Colonic mucosa (tissue), 4 donors: ENCODE results near the gene FBF1. TPM values are rescaled to one million over a fixed set of nuclear protein-coding genes. Genes with fewer than 3 reads are reported as not detected.

Experiments used
- DNase-seq: peaks from one replicate; pipeline ENCODE4 v3.0.0-alpha.2; 2020
- H3K27ac ChIP-seq: fragments of 200-600 bp; one replicate; pipeline ENCODE4 v1.8.0; 2021
- H3K27me3 ChIP-seq: fragments of 200-600 bp; one replicate; pipeline ENCODE4 v1.8.0; 2021
- H3K36me3 ChIP-seq: fragments of 200-600 bp; one replicate; pipeline ENCODE4 v1.8.0; 2021
- H3K4me1 ChIP-seq: fragments of 200-600 bp; one replicate; pipeline ENCODE4 v1.8.0; 2021; ENCODE audit warnings: mild to moderate bottlenecking
- H3K4me3 ChIP-seq: fragments of 200-600 bp; one replicate; pipeline ENCODE4 v1.8.0; 2021
- H3K9ac ChIP-seq, 2 donors: one replicate each; pipeline ENCODE4 v1.7.0; 2013; ENCODE audit warnings: control low read depth in 2 of 2, low read depth in 2 of 2, low read length in 2 of 2
- H3K9me3 ChIP-seq: fragments of 200-600 bp; one replicate; pipeline ENCODE4 v1.8.0; 2021
- intact Hi-C: fragments of 100-400 bp; cut with DNase I; formaldehyde crosslinking; loops from one replicate; pipeline ENCODE4 v1.14.1; 2022
- total RNA-seq, 2 donors: library from RNA; stranded (reverse); fragmentation: NEBNext Ultra II Directional in 1 of 2; extraction: Animal tissue kit (Norgen Biotek cat#: 25700) in 1 of 2; gene quantifications; one replicate each; pipeline ENCODE4 v1.2.1, GENCODE V29; 2021
- TF ChIP-seq, protein P1 (sequence below): fragments of 200-600 bp; IDR thresholded peaks from one replicate; pipeline ENCODE4 v1.8.0; 2022; ENCODE audit warnings: antibody characterized with exemption, mild to moderate bottlenecking
- donor health status: healthy.
- donor health status: DM: no; HTN: no; CAD: no.
- donor health status: DM: no; HTN: no; CAD: no.

FBF1 gene
- total RNA-seq, 2 donors from 2014 or later, result 3.2 to 21.5 TPM

DNA sequence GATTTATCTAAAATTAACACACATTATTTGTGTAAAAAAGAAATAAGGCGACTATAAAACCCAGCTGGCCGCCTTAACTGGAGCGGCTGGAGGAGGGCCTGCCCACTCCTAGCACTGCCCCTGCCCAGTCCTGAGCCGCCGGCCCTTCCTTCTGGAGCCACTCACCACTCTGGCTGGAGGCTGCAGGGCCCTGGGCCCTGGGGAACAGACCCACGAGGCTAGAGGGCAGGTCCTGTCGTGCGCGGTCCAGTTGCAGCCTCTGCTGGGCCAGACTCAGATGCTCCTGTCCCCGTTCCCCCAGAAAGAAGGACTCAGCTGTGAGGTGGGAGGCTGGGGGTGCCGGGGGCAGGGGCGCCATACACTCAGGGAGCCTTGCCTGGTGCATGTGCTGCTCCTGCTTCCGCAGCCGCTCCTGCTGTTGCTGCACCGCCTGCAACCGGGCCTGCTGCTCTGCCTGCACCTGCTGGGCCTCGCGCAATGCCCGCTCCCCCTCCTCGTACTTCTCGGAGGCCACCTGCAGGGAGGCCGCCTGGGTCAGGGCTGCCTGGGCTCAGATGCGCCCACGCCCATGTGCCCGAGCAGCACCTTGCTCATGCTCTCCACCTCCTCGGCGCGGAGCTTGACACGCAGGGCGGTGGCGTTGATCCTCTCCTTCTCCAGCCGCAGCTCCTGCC lies 27.2 kb downstream of the FBF1 start:
- DNase-seq, result no peak

DNA sequence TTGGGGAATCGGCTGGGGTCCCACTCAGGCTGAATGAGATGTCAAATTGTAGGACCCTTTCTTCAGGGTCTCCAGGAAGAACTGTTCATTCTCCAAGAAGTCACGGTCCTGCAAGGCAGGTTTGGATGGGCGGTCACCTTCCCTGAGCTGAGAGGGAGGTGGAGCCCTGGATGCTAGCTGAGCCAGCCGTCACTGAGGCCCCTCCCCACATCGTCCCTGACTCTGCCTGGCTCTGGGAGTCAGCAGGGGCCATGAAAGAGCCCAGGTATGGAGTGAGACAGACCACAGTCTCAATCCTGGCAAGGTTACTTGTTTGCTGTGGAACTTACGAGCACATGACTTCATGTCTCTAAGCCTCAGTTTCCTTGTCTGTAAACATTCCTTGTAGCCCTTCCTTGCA lies 30.1 kb downstream of the FBF1 start:
- intact Hi-C loops, result no loop called here
- H3K27me3 ChIP-seq, result no peaks in the 10 kb centered on the region
- no peak for DNase-seq
- no peaks in the 10 kb centered on the region for H3K4me1 ChIP-seq
- no peaks in the 10 kb centered on the region for H3K36me3 ChIP-seq
- no peak overlapping the region for H3K9ac ChIP-seq
- H3K4me3 ChIP-seq, result no peak overlapping the region
- TF ChIP-seq, protein P1, sequence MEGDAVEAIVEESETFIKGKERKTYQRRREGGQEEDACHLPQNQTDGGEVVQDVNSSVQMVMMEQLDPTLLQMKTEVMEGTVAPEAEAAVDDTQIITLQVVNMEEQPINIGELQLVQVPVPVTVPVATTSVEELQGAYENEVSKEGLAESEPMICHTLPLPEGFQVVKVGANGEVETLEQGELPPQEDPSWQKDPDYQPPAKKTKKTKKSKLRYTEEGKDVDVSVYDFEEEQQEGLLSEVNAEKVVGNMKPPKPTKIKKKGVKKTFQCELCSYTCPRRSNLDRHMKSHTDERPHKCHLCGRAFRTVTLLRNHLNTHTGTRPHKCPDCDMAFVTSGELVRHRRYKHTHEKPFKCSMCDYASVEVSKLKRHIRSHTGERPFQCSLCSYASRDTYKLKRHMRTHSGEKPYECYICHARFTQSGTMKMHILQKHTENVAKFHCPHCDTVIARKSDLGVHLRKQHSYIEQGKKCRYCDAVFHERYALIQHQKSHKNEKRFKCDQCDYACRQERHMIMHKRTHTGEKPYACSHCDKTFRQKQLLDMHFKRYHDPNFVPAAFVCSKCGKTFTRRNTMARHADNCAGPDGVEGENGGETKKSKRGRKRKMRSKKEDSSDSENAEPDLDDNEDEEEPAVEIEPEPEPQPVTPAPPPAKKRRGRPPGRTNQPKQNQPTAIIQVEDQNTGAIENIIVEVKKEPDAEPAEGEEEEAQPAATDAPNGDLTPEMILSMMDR, result no peak
- no peaks in the 10 kb centered on the region for H3K9me3 ChIP-seq
- no peak overlapping the region for H3K27ac ChIP-seq

More for the DNA sequence above, 27.2 kb downstream of the FBF1 start:
- intact Hi-C loops, result no loop called here
- Histone ChIP-seq H3K9ac (no peak overlapping the region), H3K9me3 (no peaks in the 10 kb centered on the region), H3K36me3 (no peaks in the 10 kb centered on the region), H3K4me3 (no peak overlapping the region), H3K27ac (no peak overlapping the region), H3K4me1 (no peaks in the 10 kb centered on the region), H3K27me3 (no peaks in the 10 kb centered on the region)
- TF ChIP-seq, protein P1, result no peak

DNA sequence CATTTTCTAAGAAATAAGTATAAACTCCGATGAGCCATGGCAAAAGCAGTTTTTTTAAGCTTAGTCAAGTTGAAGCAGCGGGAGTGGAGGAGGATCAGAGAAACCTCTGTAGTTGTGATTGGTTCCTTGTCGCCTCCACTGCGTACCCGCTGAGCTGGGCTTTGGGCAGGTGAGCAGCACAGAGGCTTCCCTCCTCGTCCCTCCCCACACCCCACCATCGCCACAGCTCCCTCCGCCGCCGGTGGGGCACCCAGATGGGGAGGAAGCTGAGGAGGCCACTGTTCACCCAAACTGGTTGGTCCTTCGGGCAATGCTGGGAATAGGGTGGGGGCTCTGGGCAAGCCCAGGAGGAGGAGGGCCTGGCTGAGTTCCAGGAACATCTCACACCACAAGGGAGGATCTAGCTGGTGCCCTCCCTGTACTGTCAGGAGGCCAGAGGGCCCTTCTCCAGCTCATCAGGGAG lies 31.0 kb downstream of the FBF1 start:
- Histone ChIP-seq H3K4me3 (no peak overlapping the region), H3K4me1 (no peaks in the 10 kb centered on the region), H3K27ac (no peak overlapping the region), H3K27me3 (no peaks in the 10 kb centered on the region), H3K9me3 (no peaks in the 10 kb centered on the region), H3K9ac (no peak overlapping the region), H3K36me3 (no peaks in the 10 kb centered on the region)
- no peak for DNase-seq
- TF ChIP-seq, protein P1, result no peak
- intact Hi-C loops, result no loop called here

DNA sequence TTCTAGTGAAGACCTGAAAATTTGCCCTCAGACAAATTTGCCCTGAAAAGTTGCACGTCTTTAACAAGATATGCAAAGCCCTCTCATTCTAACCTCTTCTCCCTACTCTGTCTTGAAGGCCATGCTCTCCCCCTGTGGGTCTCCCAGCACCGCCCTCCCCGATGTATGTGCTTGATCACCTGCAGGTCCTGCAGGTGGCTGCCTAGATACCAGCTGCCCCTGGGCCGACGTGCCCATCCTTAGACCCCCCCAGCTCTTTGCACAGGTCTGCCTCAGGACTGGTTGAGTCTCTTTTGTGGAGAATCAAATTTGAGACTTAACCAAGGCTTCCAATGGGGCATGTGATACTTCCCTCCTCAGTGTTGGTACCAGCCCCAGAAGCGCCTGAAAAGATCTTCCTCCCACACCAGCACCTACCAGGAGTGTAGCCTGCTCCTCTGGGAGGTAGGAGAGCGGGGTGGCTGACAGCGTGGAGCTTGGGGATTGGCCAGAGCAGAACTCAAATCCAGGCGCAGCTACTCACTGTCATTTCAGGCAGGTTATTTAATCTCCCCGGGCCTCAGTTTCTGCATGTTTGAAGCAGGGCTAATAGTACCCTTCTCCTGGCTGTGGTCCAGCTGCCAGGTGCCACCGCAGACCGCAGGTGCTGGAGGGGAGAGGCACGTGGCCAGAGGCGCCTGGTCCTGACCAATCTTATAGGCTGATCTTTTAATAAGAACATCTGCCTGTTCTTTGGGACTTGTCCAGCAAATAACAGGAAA lies 31.6 kb downstream of the FBF1 start:
- no peak overlapping the region for H3K9ac ChIP-seq
- H3K27ac ChIP-seq, result no peak overlapping the region
- H3K27me3 ChIP-seq, result no peaks in the 10 kb centered on the region
- no peak overlapping the region for H3K4me3 ChIP-seq
- no peaks in the 10 kb centered on the region for H3K36me3 ChIP-seq
- DNase-seq, result no peak
- no peaks in the 10 kb centered on the region for H3K4me1 ChIP-seq
- intact Hi-C loops, result no loop called here
- H3K9me3 ChIP-seq, result no peaks in the 10 kb centered on the region
- TF ChIP-seq, protein P1, result no peak

DNA sequence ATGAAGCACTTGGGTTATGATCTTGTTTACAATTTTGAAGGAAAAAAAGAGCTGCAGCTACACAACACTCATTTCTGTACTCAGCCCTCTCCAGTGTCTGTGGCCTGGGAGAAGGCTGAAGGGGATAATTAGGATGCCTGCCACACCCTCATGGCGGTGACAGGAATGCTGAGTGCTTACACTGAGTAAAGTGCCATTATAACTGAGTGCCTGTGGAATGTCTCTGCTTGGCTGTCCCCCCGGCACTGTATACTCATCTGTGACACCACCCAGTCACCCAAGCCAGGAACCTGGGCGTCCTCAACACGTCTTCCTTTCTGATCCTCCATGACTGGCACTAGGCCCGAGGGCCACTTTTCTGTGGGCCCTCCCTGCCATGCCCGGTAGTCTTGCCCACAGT lies 32.6 kb downstream of the FBF1 start:
- Histone ChIP-seq H3K9ac (no peak overlapping the region), H3K4me1 (peaks cover 5% of the 10 kb centered on the region), H3K27me3 (no peaks in the 10 kb centered on the region), H3K4me3 (no peak overlapping the region), H3K9me3 (no peaks in the 10 kb centered on the region), H3K27ac (no peak overlapping the region), H3K36me3 (no peaks in the 10 kb centered on the region)
- TF ChIP-seq, protein P1, result no peak
- intact Hi-C loops, result no loop called here
- no peak for DNase-seq
